CD14-positive monocyte (primary cell): ENCODE results near the gene FLNA. TPM values are rescaled to one million over a fixed set of nuclear protein-coding genes. Genes with fewer than 3 reads are reported as not detected.

ENCODE experiments used
- DNase-seq, 3 donors: peaks; one replicate each; pipeline ENCODE4 v3.0.0-alpha.2; 2011 to 2022
- H2AFZ ChIP-seq: 2 replicates; pipeline ENCODE4 v1.6.0; 2012; ENCODE audit warnings: mild to moderate bottlenecking, low read depth, low read length, inconsistent platforms; ENCODE audit not compliant: insufficient read depth, poor library complexity, severe bottlenecking
- H3K27ac ChIP-seq, 2 donors: 1 replicate in 1 of 2; 2 replicates in 1 of 2; pipeline ENCODE4 v1.5.1; 2012 to 2013; ENCODE audit warnings: low read length in 2 of 2, control low read depth in 1 of 2, inconsistent platforms in 1 of 2, low read depth in 1 of 2, mild to moderate bottlenecking in 1 of 2
- H3K27me3 ChIP-seq, 2 donors: one replicate each; pipeline versions ENCODE4 v1.6.0 to v1.6.1; 2011 to 2013; ENCODE audit warnings: low read length in 2 of 2; ENCODE audit not compliant: control insufficient read depth in 2 of 2, insufficient read depth in 2 of 2
- H3K36me3 ChIP-seq, 2 donors: replicated peaks in 1 of 2; 1 replicate in 1 of 2; 2 replicates in 1 of 2; pipeline versions ENCODE4 v1.5.1 to v1.6.1; 2012 to 2013; ENCODE audit warnings: low read length in 2 of 2, control low read depth in 1 of 2, inconsistent platforms in 1 of 2, mild to moderate bottlenecking in 1 of 2; ENCODE audit not compliant: insufficient read depth in 2 of 2, control insufficient read depth in 1 of 2
- H3K4me1 ChIP-seq, 2 donors: 1 replicate in 1 of 2; 2 replicates in 1 of 2; pipeline versions ENCODE4 v1.5.1 to v1.6.1; 2012 to 2013; ENCODE audit warnings: low read length in 2 of 2, control low read depth in 1 of 2, inconsistent platforms in 1 of 2, mild to moderate bottlenecking in 1 of 2, moderate library complexity in 1 of 2; ENCODE audit not compliant: insufficient read depth in 2 of 2, control insufficient read depth in 1 of 2
- H3K4me2 ChIP-seq: replicated peaks from 2 replicates; pipeline ENCODE3; 2012; ENCODE audit warnings: low read length, moderate library complexity, mild to moderate bottlenecking; ENCODE audit not compliant: poor library complexity, severe bottlenecking; ENCODE audit errors: extremely low read depth
- H3K4me3 ChIP-seq, 3 experiments: fragments of 200-600 bp in 1 of 3; sonication (generic) in 1 of 3; replicated peaks in 1 of 3; 1 replicate in 2 of 3; 2 replicates in 1 of 3; pipeline ENCODE4 v1.5.1; 2011 to 2013; ENCODE audit warnings: low read length in 3 of 3, mild to moderate bottlenecking in 3 of 3, control low read depth in 2 of 3, low read depth in 2 of 3, inconsistent platforms in 1 of 3, moderate library complexity in 1 of 3
- H3K79me2 ChIP-seq: 2 replicates; pipeline ENCODE4 v1.6.0; 2012; ENCODE audit warnings: mild to moderate bottlenecking, control low read depth, inconsistent platforms, low read length, moderate library complexity; ENCODE audit not compliant: insufficient read depth
- H3K9ac ChIP-seq: 2 replicates; pipeline ENCODE4 v1.6.0; 2017; ENCODE audit warnings: low read length, mild to moderate bottlenecking; ENCODE audit not compliant: insufficient read depth, poor library complexity, severe bottlenecking
- H3K9me3 ChIP-seq, 2 donors: replicated peaks in 1 of 2; 1 replicate in 1 of 2; 2 replicates in 1 of 2; pipeline versions ENCODE4 v1.5.1 to v1.6.1; 2012 to 2013; ENCODE audit warnings: low read length in 2 of 2, control low read depth in 1 of 2; ENCODE audit not compliant: control insufficient read depth in 1 of 2, insufficient read depth in 1 of 2
- H4K20me1 ChIP-seq: 2 replicates; pipeline ENCODE4 v1.6.0; 2012; ENCODE audit warnings: mild to moderate bottlenecking, low read length, control low read depth, moderate library complexity; ENCODE audit not compliant: insufficient read depth
- H3K27ac Mint-ChIP-seq, 7 donors: one replicate each; pipeline ENCODE4 v1.8.0; 2020; ENCODE audit warnings: mild to moderate bottlenecking in 7 of 7, mixed read lengths in 7 of 7, moderate library complexity in 6 of 7, inconsistent platforms in 2 of 7
- H3K27me3 Mint-ChIP-seq, 3 donors: one replicate each; pipeline ENCODE4 v1.8.0; 2021 to 2022; ENCODE audit warnings: low read depth in 3 of 3, mild to moderate bottlenecking in 3 of 3, mixed read lengths in 3 of 3, moderate library complexity in 3 of 3, inconsistent platforms in 1 of 3
- H3K36me3 Mint-ChIP-seq, 2 donors: one replicate each; pipeline ENCODE4 v1.8.0; 2020; ENCODE audit warnings: mixed read lengths in 2 of 2, inconsistent platforms in 1 of 2, mild to moderate bottlenecking in 1 of 2
- H3K4me1 Mint-ChIP-seq: one replicate; pipeline ENCODE4 v1.8.0; 2020; ENCODE audit warnings: mild to moderate bottlenecking, mixed read lengths
- H3K4me3 Mint-ChIP-seq, 2 donors: one replicate each; pipeline ENCODE4 v1.8.0; 2020; ENCODE audit warnings: mild to moderate bottlenecking in 2 of 2, mixed read lengths in 2 of 2, moderate library complexity in 1 of 2
- H3K9me3 Mint-ChIP-seq, 7 donors: one replicate each; pipeline ENCODE4 v1.8.0; 2020 to 2022; ENCODE audit warnings: mixed read lengths in 7 of 7, mild to moderate bottlenecking in 6 of 7, moderate library complexity in 6 of 7, inconsistent platforms in 2 of 7
- WGBS: methylation state at CpG from one replicate; pipeline ENCODE4 v1.1.5; 2013; ENCODE audit warnings: missing lambda C conversion rate; ENCODE audit not compliant: insufficient coverage; 5-methylcytosine and 5-hydroxymethylcytosine counted together
- intact Hi-C, 2 donors: fragments of 100-400 bp; cut with micrococcal nuclease; formaldehyde crosslinking; loops; one replicate each; pipeline versions ENCODE4 v1.15.0 to v1.15.1; 2023
- polyA plus RNA-seq, 3 donors: library from polyadenylated mRNA; depleted of rRNA in 1 of 3; unstranded in 2 of 3; stranded (reverse) in 1 of 3; fragments of 300-500 nt in 2 of 3; fragments of >200 nt in 1 of 3; fragmentation: Illumina TruSeq in 2 of 3; gene quantifications; 1 replicate in 2 of 3; 2 replicates in 1 of 3; pipeline ENCODE4 v1.2.3, GENCODE V29; 2012 to 2021
- TF ChIP-seq, protein P1 (sequence below): fragments of 200-600 bp; IDR thresholded peaks from one replicate; pipeline ENCODE4 v1.8.0; 2022; ENCODE audit warnings: antibody characterized with exemption, mild to moderate bottlenecking

Gene FLNA
- polyA plus RNA-seq, 3 donors, result 111 to 874 (median 219) TPM

GRCh38 chrX:154378059-154378798 lies 3.8 kb upstream of the FLNA start:
- peak; percentile 37 to 49 (median 38) for DNase-seq
- peak overlapping the region; percentile 75 to 92 for H3K27ac ChIP-seq
- peak overlapping the region; percentile 83 to 93 (median 90) for H3K27ac Mint-ChIP-seq

DNA sequence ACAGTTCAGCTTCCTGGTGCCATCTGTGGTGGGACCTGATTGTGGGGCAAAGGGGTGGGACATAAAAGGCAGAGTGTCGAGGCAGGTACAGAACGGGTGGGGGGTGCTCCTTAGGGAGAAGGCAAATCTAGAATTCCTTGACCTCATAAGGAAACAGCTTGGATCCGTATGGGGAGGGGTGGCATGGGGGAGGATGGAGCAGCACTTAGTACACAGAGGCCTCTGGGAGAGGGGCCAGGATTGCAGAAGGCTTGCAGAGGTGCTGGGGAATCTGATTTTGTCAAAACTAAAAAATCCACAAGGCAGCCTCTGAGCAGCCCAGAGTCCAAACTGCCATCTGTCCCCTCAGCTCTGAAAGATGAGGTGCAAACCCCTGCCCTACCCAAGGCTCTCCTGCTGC lies 2.3 kb upstream of the FLNA start:
- Mint-ChIP-seq H3K4me3 (no peak overlapping the region), H3K4me1 (peaks cover 34% of the 10 kb centered on the region), H3K9me3 (peaks cover 0 to 30% (median 11%) of the 10 kb centered on the region in 7 donors), H3K27ac (peak overlapping the region in 2 of 7 donors; percentile 55 to 83), H3K27me3 (peaks cover 3 to 15% (median 8%) of the 10 kb centered on the region in 3 donors), H3K36me3 (peaks cover 5 to 10% of the 10 kb centered on the region in 2 donors)
- no peak overlapping the region for H3K9ac ChIP-seq
- no peak overlapping the region for H2AFZ ChIP-seq
- no peak overlapping the region for H3K4me2 ChIP-seq
- no peak overlapping the region for H3K4me3 ChIP-seq
- peaks cover 4% of the 10 kb centered on the region for H4K20me1 ChIP-seq
- no peak overlapping the region for H3K27ac ChIP-seq
- H3K9me3 ChIP-seq, result no peaks in the 10 kb centered on the region
- H3K79me2 ChIP-seq, result peaks cover 32% of the 10 kb centered on the region
- TF ChIP-seq, protein P1, sequence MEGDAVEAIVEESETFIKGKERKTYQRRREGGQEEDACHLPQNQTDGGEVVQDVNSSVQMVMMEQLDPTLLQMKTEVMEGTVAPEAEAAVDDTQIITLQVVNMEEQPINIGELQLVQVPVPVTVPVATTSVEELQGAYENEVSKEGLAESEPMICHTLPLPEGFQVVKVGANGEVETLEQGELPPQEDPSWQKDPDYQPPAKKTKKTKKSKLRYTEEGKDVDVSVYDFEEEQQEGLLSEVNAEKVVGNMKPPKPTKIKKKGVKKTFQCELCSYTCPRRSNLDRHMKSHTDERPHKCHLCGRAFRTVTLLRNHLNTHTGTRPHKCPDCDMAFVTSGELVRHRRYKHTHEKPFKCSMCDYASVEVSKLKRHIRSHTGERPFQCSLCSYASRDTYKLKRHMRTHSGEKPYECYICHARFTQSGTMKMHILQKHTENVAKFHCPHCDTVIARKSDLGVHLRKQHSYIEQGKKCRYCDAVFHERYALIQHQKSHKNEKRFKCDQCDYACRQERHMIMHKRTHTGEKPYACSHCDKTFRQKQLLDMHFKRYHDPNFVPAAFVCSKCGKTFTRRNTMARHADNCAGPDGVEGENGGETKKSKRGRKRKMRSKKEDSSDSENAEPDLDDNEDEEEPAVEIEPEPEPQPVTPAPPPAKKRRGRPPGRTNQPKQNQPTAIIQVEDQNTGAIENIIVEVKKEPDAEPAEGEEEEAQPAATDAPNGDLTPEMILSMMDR, result no peak
- no peaks in the 10 kb centered on the region for H3K27me3 ChIP-seq
- no peaks in the 10 kb centered on the region for H3K36me3 ChIP-seq
- peaks cover 57 to 58% of the 10 kb centered on the region in 2 donors for H3K4me1 ChIP-seq
- WGBS, result 100% methylated on average over 1 of the region's 3 CpGs
- DNase-seq, result no peak
- intact Hi-C loops, result no loop called here

More at GRCh38 chrX:154378059-154378798, 3.8 kb upstream of the FLNA start:
- Histone ChIP-seq H3K9me3 (no peaks in the 10 kb centered on the region), H3K9ac (peak overlapping the region; percentile 85), H3K4me2 (peak overlapping the region; percentile 55), H3K79me2 (peaks cover 21% of the 10 kb centered on the region), H4K20me1 (peaks cover 4% of the 10 kb centered on the region), H3K27me3 (no peaks in the 10 kb centered on the region), H3K4me3 (peak overlapping the region in 2 of 3 experiments; percentile 23 to 34), H3K4me1 (peaks cover 42 to 44% of the 10 kb centered on the region in 2 donors), H2AFZ (no peak overlapping the region), H3K36me3 (no peaks in the 10 kb centered on the region)
- Mint-ChIP-seq H3K9me3 (peaks cover 0 to 26% (median 7%) of the 10 kb centered on the region in 7 donors), H3K27me3 (peaks cover 3 to 13% (median 8%) of the 10 kb centered on the region in 3 donors), H3K4me3 (peak overlapping the region; percentile 59 to 60), H3K36me3 (peaks cover 5 to 10% of the 10 kb centered on the region in 2 donors), H3K4me1 (peaks cover 27% of the 10 kb centered on the region)
- intact Hi-C loops, result no loop called here
- under 1% methylated on average over 33 of the region's 79 CpGs for WGBS
- TF ChIP-seq, protein P1, result no peak
